Nephron progenitor cell (in vitro differentiated cells): ENCODE measurements around the gene OR52W1.

Source experiments
- DNase-seq: peaks from one replicate; pipeline ENCODE4 v3.0.0; 2021
- H3K27ac Mint-ChIP-seq: 2 replicates; pipeline ENCODE4 v1.8.0; 2021; ENCODE audit warnings: mild to moderate bottlenecking, moderate library complexity, mixed read lengths
- H3K27me3 Mint-ChIP-seq: 2 replicates; pipeline ENCODE4 v1.8.0; 2021; ENCODE audit warnings: mild to moderate bottlenecking, low read depth, mixed read lengths; ENCODE audit not compliant: poor library complexity
- H3K36me3 Mint-ChIP-seq: 2 replicates; pipeline ENCODE4 v1.8.0; 2021; ENCODE audit warnings: low read depth, mixed read lengths
- H3K4me1 Mint-ChIP-seq: 2 replicates; pipeline ENCODE4 v1.8.0; 2021; ENCODE audit warnings: mixed read lengths
- H3K4me3 Mint-ChIP-seq: 2 replicates; pipeline ENCODE4 v1.8.0; 2021; ENCODE audit warnings: mild to moderate bottlenecking, moderate library complexity, mixed read lengths
- H3K9me3 Mint-ChIP-seq: 2 replicates; pipeline ENCODE4 v1.8.0; 2021; ENCODE audit warnings: mild to moderate bottlenecking, moderate library complexity, mixed read lengths
- CTCF ChIP-seq: fragments of 200-600 bp; sonication (generic); IDR thresholded peaks from 2 replicates; pipeline ENCODE4 v1.5.0; 2021; ENCODE audit warnings: antibody characterized with exemption

OR52W1 gene

GRCh38 chr11:6199174-6199810 is at the start of gene OR52W1:
Gene OR52W1 (plus strand): TSS chr11:6199224. CDS start chr11:6199224, 0 bp downstream.
- Mint-ChIP-seq H3K36me3 (no peaks in the 10 kb centered on the region), H3K4me3 (no peak within 1 kb of the TSS), H3K27ac (no peak within 1 kb of the TSS), H3K27me3 (no peaks in the 10 kb centered on the region), H3K4me1 (no peaks in the 10 kb centered on the region), H3K9me3 (no peaks in the 10 kb centered on the region)
- no peak for DNase-seq
- no peak for TF ChIP-seq CTCF

- no peak for DNase-seq
Observed at GRCh38 chr11:6151117-6151516, 47.9 kb upstream of the OR52W1 start.

GRCh38 chr11:6152126-6152525 is 46.9 kb upstream of the OR52W1 start:
- no peak for DNase-seq
- Mint-ChIP-seq H3K9me3 (peaks cover 13% of the 10 kb centered on the region), H3K27me3 (no peaks in the 10 kb centered on the region), H3K36me3 (no peaks in the 10 kb centered on the region), H3K27ac (no peak overlapping the region), H3K4me3 (no peak overlapping the region), H3K4me1 (peaks cover 10% of the 10 kb centered on the region)
- TF ChIP-seq CTCF: no peak

More at GRCh38 chr11:6151117-6151516, 47.9 kb upstream of the OR52W1 start:
- Mint-ChIP-seq H3K36me3 (no peaks in the 10 kb centered on the region), H3K27ac (no peak overlapping the region), H3K9me3 (peaks cover 13% of the 10 kb centered on the region), H3K27me3 (no peaks in the 10 kb centered on the region), H3K4me3 (no peak overlapping the region), H3K4me1 (no peaks in the 10 kb centered on the region)
- TF ChIP-seq CTCF: no peak

- Mint-ChIP-seq H3K4me3 (no peak overlapping the region), H3K4me1 (peaks cover 10% of the 10 kb centered on the region), H3K27ac (no peak overlapping the region), H3K9me3 (no peaks in the 10 kb centered on the region), H3K36me3 (no peaks in the 10 kb centered on the region), H3K27me3 (no peaks in the 10 kb centered on the region)
- no peak for TF ChIP-seq CTCF
- no peak for DNase-seq
Observed at GRCh38 chr11:6156628-6157359, 42.2 kb upstream of the OR52W1 start.

- no peak within 1 kb of the TSS for H3K4me3 Mint-ChIP-seq
- peaks cover 7% of the 10 kb centered on the region for H3K9me3 Mint-ChIP-seq
- H3K36me3 Mint-ChIP-seq: no peaks in the 10 kb centered on the region
- no peak for TF ChIP-seq CTCF
- no peaks in the 10 kb centered on the region for H3K4me1 Mint-ChIP-seq
- no peak within 1 kb of the TSS for H3K27ac Mint-ChIP-seq
- peaks cover 10% of the 10 kb centered on the region for H3K27me3 Mint-ChIP-seq
- no peak for DNase-seq
Observed at GRCh38 chr11:6170226-6170625, 28.8 kb upstream of the OR52W1 start, which contains the start of gene OR52B2. Gene OR52B2 (minus strand): TSS chr11:6170326. CDS start chr11:6170326, 0 bp downstream.
